DMS 273 treated with DMSO at 0.1 percent for 48 hours (cell line): ENCODE measurements around the gene SMAD3.

Experiments
- DNase-seq: peaks from one replicate; lab custom pipeline; 2025; lab: John Stamatoyannopoulos, UW

SMAD3 gene

GRCh38 chr15:67196672-67197363, 131.4 kb downstream of the SMAD3 start:
- DNase-seq: no peak

- DNase-seq: no peak
Observed at GRCh38 chr15:67197364-67197695, 131.9 kb downstream of the SMAD3 start.

- DNase-seq: no peak
Observed at GRCh38 chr15:67198157-67198754, 132.9 kb downstream of the SMAD3 start.

- DNase-seq: no peak
Observed at GRCh38 chr15:67199391-67199790, 134.0 kb downstream of the SMAD3 start.

- DNase-seq: no peak
Observed at GRCh38 chr15:67199881-67200763, 134.7 kb downstream of the SMAD3 start.

GRCh38 chr15:67201136-67201535, 135.7 kb downstream of the SMAD3 start:
- no peak for DNase-seq

GRCh38 chr15:67202091-67202490, 136.7 kb downstream of the SMAD3 start:
- DNase-seq: no peak

- no peak for DNase-seq
Observed at GRCh38 chr15:67202991-67203390, 137.6 kb downstream of the SMAD3 start.

GRCh38 chr15:67207555-67208207, 142.3 kb downstream of the SMAD3 start:
- no peak for DNase-seq

GRCh38 chr15:67208396-67208795, 143.0 kb downstream of the SMAD3 start:
- no peak for DNase-seq

- DNase-seq: no peak
Observed at GRCh38 chr15:67210555-67211168, 145.3 kb downstream of the SMAD3 start.

GRCh38 chr15:67212684-67213367, 147.4 kb downstream of the SMAD3 start:
- no peak for DNase-seq

- no peak for DNase-seq
Observed at GRCh38 chr15:67215102-67215501, 149.7 kb downstream of the SMAD3 start.

- no peak for DNase-seq
Observed at GRCh38 chr15:67216859-67217258, 151.5 kb downstream of the SMAD3 start.

- no peak for DNase-seq
Observed at GRCh38 chr15:67218428-67218827, 153.0 kb downstream of the SMAD3 start.

GRCh38 chr15:67219288-67219687, 153.9 kb downstream of the SMAD3 start:
- no peak for DNase-seq

- no peak for DNase-seq
Observed at GRCh38 chr15:67224889-67225288, 159.5 kb downstream of the SMAD3 start.

- no peak for DNase-seq
Observed at GRCh38 chr15:67225336-67225735, 159.9 kb downstream of the SMAD3 start.

GRCh38 chr15:67227431-67227830, 162.0 kb downstream of the SMAD3 start:
- no peak for DNase-seq

GRCh38 chr15:67227846-67228245, 162.4 kb downstream of the SMAD3 start:
- no peak for DNase-seq

- DNase-seq: no peak
Observed at GRCh38 chr15:67228286-67228685, 162.9 kb downstream of the SMAD3 start.

GRCh38 chr15:67230504-67230903, 165.1 kb downstream of the SMAD3 start:
- no peak for DNase-seq
